ENCODE data around the gene ZNF24. TPM values are rescaled to one million over a fixed set of nuclear protein-coding genes. Genes with fewer than 3 reads are reported as not detected.

Gene ZNF24
- total RNA-seq = 25.7 and 26.3 TPM in 2 replicates

GRCh38 chr18:35343936-35344735, at the start of gene ZNF24:
Gene ZNF24, minus strand, starts transcription at chr18:35344420. Its CDS starts 3,770 bp downstream, at chr18:35340650.

GRCh38 chr18:35376742-35377695, 32.8 kb upstream of the ZNF24 start, which contains the start of gene ZNF396:
Gene ZNF396, minus strand, starts transcription at chr18:35377337. Its CDS starts 3,045 bp downstream, at chr18:35374292.

GRCh38 chr18:35290094-35290735, 54.0 kb downstream of the ZNF24 start, which contains the start of gene ZSCAN30:
Gene ZSCAN30, minus strand, starts transcription at chr18:35290229. Its CDS starts 25,877 bp downstream, at chr18:35264352.

Other genes with a start within 250 kb of the ZNF24 start
- 14.1 and 16.9 TPM in 2 replicates for gene ZNF397, start 103.4 kb downstream of the ZNF24 start, total RNA-seq
- 14.5 and 15.1 TPM in 2 replicates for gene ZSCAN30, start 54.2 kb downstream of the ZNF24 start, total RNA-seq
- 2.8 and 3.1 TPM in 2 replicates for gene ZNF396, start 32.9 kb upstream of the ZNF24 start, total RNA-seq
- gene INO80C, start 153.5 kb upstream of the ZNF24 start, total RNA-seq = 3.1 and 4.0 TPM in 2 replicates
- gene GALNT1, start 237.3 kb upstream of the ZNF24 start, total RNA-seq = 93.9 and 114 TPM in 2 replicates

Data from smooth muscle cell of bladder (primary cell).